A549 (cell line): ENCODE measurements around the gene BST2.

ENCODE experiments used
- CHD2 ChIP-seq: fragments of 150-350 bp; IDR thresholded peaks from 2 replicates; pipeline ENCODE4 v1.6.1; 2014; ENCODE audit warnings: low read length; ENCODE audit not compliant: partially characterized antibody
- CTCF ChIP-seq: fragments of >200 bp; sonication (Bioruptor Twin); formaldehyde crosslinking; IDR thresholded peaks from 3 replicates; pipeline ENCODE4 v1.5.1; 2016
- HOXA7 ChIP-seq: fragments of 250-450 bp; sonication (Bioruptor Pico); IDR thresholded peaks from 2 replicates; pipeline ENCODE4 v1.5.0; 2020; ENCODE audit warnings: mild to moderate bottlenecking, moderate library complexity
- MYC ChIP-seq: IDR thresholded peaks from 2 replicates; pipeline ENCODE4 v1.6.1; 2012; ENCODE audit warnings: mild to moderate bottlenecking, inconsistent platforms, low read length, improper control_type of control experiment, borderline replicate concordance

- no peak for TF ChIP-seq CTCF
- TF ChIP-seq HOXA7 = no peak
- TF ChIP-seq CHD2 = no peak
- TF ChIP-seq MYC = no peak
Observed at GRCh38 chr19:17376935-17377600, 28.4 kb downstream of the BST2 start, which contains the start of gene PLVAP.
